ENCODE measurements around the gene SOCS1. TPM values are rescaled to one million over a fixed set of nuclear protein-coding genes. Genes with fewer than 3 reads are reported as not detected.

Gene SOCS1
- total and polyA plus RNA-seq, 2 experiments from 2014 or later, result 84.7 to 104 TPM

GRCh38 chr16:11278681-11279628 is 23.0 kb upstream of the SOCS1 start (continued):
- TF ChIP-seq ZNF462 (CRISPR knock-in tag; IDR thresholded peaks at IDR 0.05) (no peak), CREB1 (CRISPR knock-in tag; IDR thresholded peaks at IDR 0.05; ENCODE audit: low read depth) (no peak), ZNF114 (CRISPR knock-in tag; IDR thresholded peaks at IDR 0.05) (no peak)

- no peaks in the 10 kb centered on the region; the same call in 2 of the 3 replicates for H3K36me3 Mint-ChIP-seq (ENCODE audit: low read depth)
- no peak overlapping the region for H3K4me2 ChIP-seq
- 0 out of 2 replicates have a peak, but pooled peaks cover 1% of the 10 kb centered on the region for H3F3A ChIP-seq (replicated peaks; ENCODE audit: low read depth)
- H3K4me3 ChIP-seq, result no peak overlapping the region
- DNase-seq (ENCODE audit: low spot score) (no peak), ATAC-seq (no peak)
- peaks cover 12% of the 10 kb centered on the region for H3K4me1 Mint-ChIP-seq
- no peaks in the 10 kb centered on the region for H3K36me3 ChIP-seq (ENCODE audit: insufficient read depth)
- H3K27me3 ChIP-seq (ENCODE audit: insufficient read depth), result no peaks in the 10 kb centered on the region
- H3K27ac Mint-ChIP-seq, result no peak overlapping the region
- H2AFZ ChIP-seq, result 0 out of 2 replicates have a peak overlapping the region, but pooled peaks have one; percentile 10
- no peak overlapping the region for H3K4me3 Mint-ChIP-seq
- no peaks in the 10 kb centered on the region for H4K20me1 ChIP-seq (replicated peaks; ENCODE audit: insufficient read depth)
- no peak overlapping the region for H3K27ac ChIP-seq (ENCODE audit: low read depth)
- H3K9me3 Mint-ChIP-seq, result peaks cover 3% of the 10 kb centered on the region; the same call in 1 of the 3 replicates
- no peaks in the 10 kb centered on the region; the same call in 1 of the 2 replicates for H3K4me1 ChIP-seq (ENCODE audit: insufficient read depth)
- TF ChIP-seq POLR2AphosphoS5 (IDR thresholded peaks at IDR 0.05; ENCODE audit: low read depth) (no peak), ZNF114 (CRISPR knock-in tag; IDR thresholded peaks at IDR 0.05) (no peak)
- peaks cover 11% of the 10 kb centered on the region for H3K27me3 Mint-ChIP-seq (ENCODE audit: insufficient read depth, low read depth, poor library complexity)
- H3K79me2 ChIP-seq (replicated peaks; ENCODE audit: insufficient read depth), result no peaks in the 10 kb centered on the region
- no peaks in the 10 kb centered on the region for H3K9me2 ChIP-seq (ENCODE audit: insufficient read depth)
Measured at GRCh38 chr16:11277607-11278337, 21.8 kb upstream of the SOCS1 start.
